GM12875 (cell line): ENCODE results near the gene DUSP10.

Experiments
- H3K4me3 ChIP-seq: one replicate; pipeline ENCODE4 v1.5.1; 2011; ENCODE audit warnings: low read depth, low read length, control low read depth
- CTCF ChIP-seq: IDR thresholded peaks from 2 replicates; pipeline ENCODE4 v1.5.1; 2011; ENCODE audit warnings: low read depth, mild to moderate bottlenecking, control low read depth, inconsistent platforms, low read length, moderate library complexity, borderline replicate concordance; ENCODE audit not compliant: insufficient read depth

The DUSP10 gene

GRCh38 chr1:221756830-221757551 is 15.1 kb upstream of the DUSP10 start:
- no peak overlapping the region for H3K4me3 ChIP-seq
- no peak for TF ChIP-seq CTCF

GRCh38 chr1:221753828-221754188 is 11.9 kb upstream of the DUSP10 start:
- no peak for TF ChIP-seq CTCF
- no peak overlapping the region for H3K4me3 ChIP-seq

GRCh38 chr1:221751226-221751887 is 9.5 kb upstream of the DUSP10 start:
- H3K4me3 ChIP-seq, result no peak overlapping the region
- no peak for TF ChIP-seq CTCF

GRCh38 chr1:221748981-221749380 is 7.1 kb upstream of the DUSP10 start:
- H3K4me3 ChIP-seq, result no peak overlapping the region
- TF ChIP-seq CTCF, result no peak

- TF ChIP-seq CTCF, result no peak
- no peak overlapping the region for H3K4me3 ChIP-seq
Measured at GRCh38 chr1:221747839-221748238, 6.0 kb upstream of the DUSP10 start.

- no peak for TF ChIP-seq CTCF
- peak overlapping the region; percentile 88 for H3K4me3 ChIP-seq
Measured at GRCh38 chr1:221743416-221744208, 1.7 kb upstream of the DUSP10 start.
